GM12874 (cell line): ENCODE data around the gene CCDC69.

ENCODE experiments used
- CTCF ChIP-seq: IDR thresholded peaks from 2 replicates; pipeline ENCODE4 v1.5.1; 2011; ENCODE audit warnings: low read depth, mild to moderate bottlenecking, control low read depth, low read length, moderate library complexity; ENCODE audit not compliant: insufficient read depth

CCDC69 gene

GRCh38 chr5:151251621-151252020 is 27.7 kb upstream of the CCDC69 start:
- no peak for TF ChIP-seq CTCF

GRCh38 chr5:151251001-151251551 is 27.2 kb upstream of the CCDC69 start:
- TF ChIP-seq CTCF = no peak

- no peak for TF ChIP-seq CTCF
Measured at GRCh38 chr5:151250346-151251000, 26.6 kb upstream of the CCDC69 start.

GRCh38 chr5:151249281-151249680 is 25.4 kb upstream of the CCDC69 start:
- TF ChIP-seq CTCF = no peak

- no peak for TF ChIP-seq CTCF
Measured at GRCh38 chr5:151248651-151249050, 24.8 kb upstream of the CCDC69 start.

GRCh38 chr5:151245680-151246219 is 21.9 kb upstream of the CCDC69 start:
- no peak for TF ChIP-seq CTCF

GRCh38 chr5:151244206-151244605 is 20.3 kb upstream of the CCDC69 start:
- no peak for TF ChIP-seq CTCF
